Uterine smooth muscle cell (primary cell): ENCODE data around the gene MBD3L1. TPM values are rescaled to one million over a fixed set of nuclear protein-coding genes. Genes with fewer than 3 reads are reported as not detected.

Experiments used
- total RNA-seq: library from RNA; depleted of rRNA; stranded (reverse); fragments of >200 nt; gene quantifications from 2 replicates; pipeline ENCODE4 v1.2.3, GENCODE V29; 2014

The MBD3L1 gene
- total RNA-seq, result not detected in 2 replicates

DNA sequence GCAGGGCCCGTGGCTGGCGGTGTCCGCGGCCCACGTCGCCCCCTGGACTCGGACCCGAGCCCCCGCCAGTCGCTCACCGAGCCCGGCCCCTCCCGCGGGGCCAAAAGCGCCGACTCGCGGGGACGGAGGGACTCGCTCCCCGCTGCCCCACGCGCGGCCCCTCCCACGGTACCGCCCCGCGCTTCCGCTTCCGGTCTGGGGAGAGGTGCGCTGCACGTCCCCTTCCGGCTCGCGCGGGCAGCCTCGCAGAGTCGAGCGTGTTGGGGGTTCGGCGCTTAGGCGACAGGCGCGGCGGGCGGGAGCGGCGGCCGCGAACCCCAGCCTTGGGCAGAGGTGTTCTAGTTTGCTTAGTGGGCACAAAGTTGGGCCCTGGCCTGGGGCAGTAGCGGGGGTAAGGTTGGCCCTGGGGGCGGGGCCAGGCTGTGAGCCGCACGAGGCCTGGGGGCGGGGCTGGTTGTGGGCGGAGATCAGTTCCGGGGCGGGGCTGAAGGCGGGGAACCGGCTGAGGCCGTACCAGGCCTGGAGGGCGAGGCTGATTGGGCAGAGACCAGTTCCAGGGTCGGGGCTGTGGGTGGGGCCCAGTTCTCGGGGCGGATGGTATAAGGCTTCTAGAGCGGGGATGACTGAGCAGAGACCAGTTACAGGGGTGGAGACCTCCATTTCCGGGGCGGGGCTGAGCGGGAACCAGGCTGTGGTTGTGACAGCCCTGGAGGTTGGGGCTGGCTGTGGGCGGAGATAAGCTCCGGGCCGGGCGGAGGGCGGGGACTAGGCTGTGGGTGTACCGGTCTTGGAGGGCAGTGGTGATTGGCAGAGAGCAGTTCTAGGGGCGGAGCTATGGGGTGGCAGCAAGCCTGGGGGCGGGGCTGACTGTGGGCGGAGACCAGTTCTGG lies at the start of gene MBD3L1, which contains the start of gene ZNF558:
MBD3L1 (plus strand) TSS at position 246 of the 890 bp plus-strand sequence. CDS start 10,302 bp downstream, outside the sequence.
ZNF558 (minus strand) TSS at position 173 of the 890 bp plus-strand sequence. CDS start 9,645 bp downstream, outside the sequence.

Other genes with a start within 250 kb of the MBD3L1 start
- 5.2 and 14.6 TPM in 2 replicates for gene ADAMTS10, start 221.7 kb upstream of the MBD3L1 start, total RNA-seq
- gene NFILZ, start 201.7 kb upstream of the MBD3L1 start, total RNA-seq, result not detected in 2 replicates
- not detected in 2 replicates for gene ACTL9, start 133.6 kb upstream of the MBD3L1 start, total RNA-seq
- not detected in 2 replicates for gene OR2Z1, start 110.7 kb upstream of the MBD3L1 start, total RNA-seq
- gene ZNF558, start 73 bp upstream of the MBD3L1 start, total RNA-seq, result 23.0 and 41.4 TPM in 2 replicates
- gene MUC16, start 178.0 kb downstream of the MBD3L1 start, total RNA-seq, result under 0.01 TPM in 2 replicates